ENCODE measurements around the gene LRMDA. TPM values are rescaled to one million over a fixed set of nuclear protein-coding genes. Genes with fewer than 3 reads are reported as not detected.

Gene LRMDA
- total RNA-seq, 2 experiments from 2014 or later = not detected

- Mint-ChIP-seq H3K27me3 (peaks cover 3% of the 10 kb centered on the region), H3K4me1 (no peaks in the 10 kb centered on the region), H3K36me3 (ENCODE audit: low read depth) (no peaks in the 10 kb centered on the region), H3K9me3 (no peaks in the 10 kb centered on the region), H3K27ac (no peak overlapping the region), H3K4me3 (no peak overlapping the region)
- ChIA-PET CTCF (no interaction called here), POLR2A (no interaction called here)
- no peak for DNase-seq
Observed at GRCh38 chr10:75422913-75423312, 8.5 kb upstream of the LRMDA start.

- Mint-ChIP-seq H3K36me3 (ENCODE audit: low read depth) (no peaks in the 10 kb centered on the region), H3K27me3 (peaks cover 11% of the 10 kb centered on the region), H3K27ac (no peak overlapping the region), H3K4me3 (no peak overlapping the region), H3K4me1 (no peaks in the 10 kb centered on the region), H3K9me3 (no peaks in the 10 kb centered on the region)
- ChIA-PET CTCF (no interaction called here), POLR2A (no interaction called here)
- no peak for DNase-seq
Observed at GRCh38 chr10:75424571-75424970, 6.9 kb upstream of the LRMDA start.

GRCh38 chr10:75425291-75426079 is 5.9 kb upstream of the LRMDA start:
- no peaks in the 10 kb centered on the region for H3K9me3 Mint-ChIP-seq
- POLR2A ChIA-PET = no interaction called here
- CTCF ChIA-PET = no interaction called here
- H3K27ac Mint-ChIP-seq = no peak overlapping the region
- H3K4me1 Mint-ChIP-seq = no peaks in the 10 kb centered on the region
- DNase-seq = no peak
- no peak overlapping the region for H3K4me3 Mint-ChIP-seq
- H3K36me3 Mint-ChIP-seq (ENCODE audit: low read depth) = no peaks in the 10 kb centered on the region
- H3K27me3 Mint-ChIP-seq = peaks cover 20% of the 10 kb centered on the region

- CTCF ChIA-PET = no interaction called here
- H3K4me1 Mint-ChIP-seq = peaks cover under 1% of the 10 kb centered on the region
- H3K4me3 Mint-ChIP-seq = no peak overlapping the region
- POLR2A ChIA-PET = no interaction called here
- H3K27ac Mint-ChIP-seq = no peak overlapping the region
- peaks cover under 1% of the 10 kb centered on the region for H3K36me3 Mint-ChIP-seq (ENCODE audit: low read depth)
- H3K27me3 Mint-ChIP-seq = peaks cover 28% of the 10 kb centered on the region
- no peaks in the 10 kb centered on the region for H3K9me3 Mint-ChIP-seq
- DNase-seq = no peak
Observed at GRCh38 chr10:75426880-75427279, 4.5 kb upstream of the LRMDA start.

GRCh38 chr10:75427951-75428350 is 3.5 kb upstream of the LRMDA start:
- Mint-ChIP-seq H3K9me3 (no peaks in the 10 kb centered on the region), H3K27ac (no peak overlapping the region), H3K4me1 (peaks cover 2% of the 10 kb centered on the region), H3K27me3 (peaks cover 38% of the 10 kb centered on the region), H3K36me3 (ENCODE audit: low read depth) (peaks cover 2% of the 10 kb centered on the region), H3K4me3 (no peak overlapping the region)
- DNase-seq = no peak
- ChIA-PET CTCF (interaction anchor here (1.4 kb wide), 1 partner anchor 14 kb away, joined by 5 read pairs; no protein-coding TSS in a partner anchor), POLR2A (no interaction called here)

GRCh38 chr10:75428434-75429158 is 2.8 kb upstream of the LRMDA start:
- no peaks in the 10 kb centered on the region for H3K9me3 Mint-ChIP-seq
- peaks cover 2% of the 10 kb centered on the region for H3K4me1 Mint-ChIP-seq
- H3K27ac Mint-ChIP-seq = no peak overlapping the region
- ChIA-PET CTCF (interaction anchor here (1.4 kb wide), 1 partner anchor 13 kb away, joined by 5 read pairs; no protein-coding TSS in a partner anchor), POLR2A (no interaction called here)
- H3K36me3 Mint-ChIP-seq (ENCODE audit: low read depth) = peaks cover 2% of the 10 kb centered on the region
- H3K4me3 Mint-ChIP-seq = no peak overlapping the region
- H3K27me3 Mint-ChIP-seq = peaks cover 42% of the 10 kb centered on the region
- no peak for DNase-seq

- no peaks in the 10 kb centered on the region for H3K9me3 Mint-ChIP-seq
- peaks cover 2% of the 10 kb centered on the region for H3K4me1 Mint-ChIP-seq
- H3K27me3 Mint-ChIP-seq = peaks cover 45% of the 10 kb centered on the region
- peaks cover 2% of the 10 kb centered on the region for H3K36me3 Mint-ChIP-seq (ENCODE audit: low read depth)
- no peak overlapping the region for H3K27ac Mint-ChIP-seq
- no peak overlapping the region for H3K4me3 Mint-ChIP-seq
- ChIA-PET POLR2A (no interaction called here), CTCF (interaction anchor here (1.4 kb wide), 1 partner anchor 12 kb away, joined by 5 read pairs; no protein-coding TSS in a partner anchor)
- no peak for DNase-seq
Observed at GRCh38 chr10:75429159-75429827, 2.1 kb upstream of the LRMDA start.

- no peak for DNase-seq
- H3K27ac Mint-ChIP-seq = no peak overlapping the region
- no peaks in the 10 kb centered on the region for H3K9me3 Mint-ChIP-seq
- CTCF ChIA-PET = no interaction called here
- no peak overlapping the region for H3K4me3 Mint-ChIP-seq
- H3K4me1 Mint-ChIP-seq = peaks cover 2% of the 10 kb centered on the region
- H3K27me3 Mint-ChIP-seq = peaks cover 51% of the 10 kb centered on the region
- H3K36me3 Mint-ChIP-seq (ENCODE audit: low read depth) = peaks cover 2% of the 10 kb centered on the region
- POLR2A ChIA-PET = no interaction called here
Observed at GRCh38 chr10:75430000-75430763, 1.2 kb upstream of the LRMDA start.

GRCh38 chr10:75432176-75432575 is 752 bp downstream of the LRMDA start:
- DNase-seq = no peak
- Mint-ChIP-seq H3K9me3 (no peaks in the 10 kb centered on the region), H3K4me1 (peaks cover 2% of the 10 kb centered on the region), H3K36me3 (ENCODE audit: low read depth) (peaks cover 2% of the 10 kb centered on the region), H3K27me3 (peaks cover 53% of the 10 kb centered on the region), H3K27ac (no peak overlapping the region), H3K4me3 (no peak overlapping the region)
- ChIA-PET POLR2A (no interaction called here), CTCF (no interaction called here)

GRCh38 chr10:75432763-75433162 is 1.3 kb downstream of the LRMDA start:
- Mint-ChIP-seq H3K27ac (no peak overlapping the region), H3K36me3 (ENCODE audit: low read depth) (peaks cover 2% of the 10 kb centered on the region), H3K27me3 (peaks cover 53% of the 10 kb centered on the region), H3K9me3 (no peaks in the 10 kb centered on the region), H3K4me3 (no peak overlapping the region), H3K4me1 (peaks cover 2% of the 10 kb centered on the region)
- DNase-seq = no peak
- ChIA-PET CTCF (no interaction called here), POLR2A (no interaction called here)

GRCh38 chr10:75433216-75433615 is 1.8 kb downstream of the LRMDA start:
- peaks cover 2% of the 10 kb centered on the region for H3K36me3 Mint-ChIP-seq (ENCODE audit: low read depth)
- H3K27ac Mint-ChIP-seq = no peak overlapping the region
- H3K27me3 Mint-ChIP-seq = peaks cover 52% of the 10 kb centered on the region
- POLR2A ChIA-PET = no interaction called here
- no peaks in the 10 kb centered on the region for H3K9me3 Mint-ChIP-seq
- H3K4me3 Mint-ChIP-seq = no peak overlapping the region
- H3K4me1 Mint-ChIP-seq = peaks cover 2% of the 10 kb centered on the region
- no peak for DNase-seq
- CTCF ChIA-PET = no interaction called here

GRCh38 chr10:75434291-75434690 is 2.9 kb downstream of the LRMDA start:
- Mint-ChIP-seq H3K4me3 (no peak overlapping the region), H3K27me3 (peaks cover 44% of the 10 kb centered on the region)
- POLR2A ChIA-PET = no interaction called here

GRCh38 chr10:75435291-75435690 is 3.9 kb downstream of the LRMDA start:
- ChIA-PET POLR2A (no interaction called here), CTCF (no interaction called here)
- no peak overlapping the region for H3K27ac Mint-ChIP-seq

More at GRCh38 chr10:75434291-75434690, 2.9 kb downstream of the LRMDA start:
- DNase-seq = no peak
- Mint-ChIP-seq H3K27ac (no peak overlapping the region), H3K4me1 (peaks cover 2% of the 10 kb centered on the region), H3K36me3 (ENCODE audit: low read depth) (peaks cover 2% of the 10 kb centered on the region), H3K9me3 (no peaks in the 10 kb centered on the region)
- CTCF ChIA-PET = no interaction called here

More at GRCh38 chr10:75435291-75435690, 3.9 kb downstream of the LRMDA start:
- Mint-ChIP-seq H3K4me3 (no peak overlapping the region), H3K27me3 (peaks cover 39% of the 10 kb centered on the region), H3K4me1 (peaks cover 2% of the 10 kb centered on the region), H3K36me3 (ENCODE audit: low read depth) (peaks cover 2% of the 10 kb centered on the region), H3K9me3 (no peaks in the 10 kb centered on the region)
- DNase-seq = no peak

All from activated CD4-positive, alpha-beta T cell treated with anti-CD3 and anti-CD28 coated beads, Interleukin-2, amount 10 ng/mL, durations not matched to agents 7 days and 5 days (primary cell).